ENCODE data around the gene USP6.
"Not testable (repeated sequence)": the region's sequence is repeated elsewhere in the genome, so short reads cannot be mapped to it uniquely, and the experiment has no call there.

The USP6 gene

GRCh38 chr17:5115673-5116651 is at the start of gene USP6:
Gene USP6 (plus strand): TSS chr17:5116032. CDS start chr17:5130368, 14,336 bp downstream.
- DNase-seq (ENCODE audit: low read depth, low spot score): no peak

GRCh38 chr17:5068236-5068635 is 47.6 kb upstream of the USP6 start:
- DNase-seq (ENCODE audit: low read depth, low spot score): no peak

DNA sequence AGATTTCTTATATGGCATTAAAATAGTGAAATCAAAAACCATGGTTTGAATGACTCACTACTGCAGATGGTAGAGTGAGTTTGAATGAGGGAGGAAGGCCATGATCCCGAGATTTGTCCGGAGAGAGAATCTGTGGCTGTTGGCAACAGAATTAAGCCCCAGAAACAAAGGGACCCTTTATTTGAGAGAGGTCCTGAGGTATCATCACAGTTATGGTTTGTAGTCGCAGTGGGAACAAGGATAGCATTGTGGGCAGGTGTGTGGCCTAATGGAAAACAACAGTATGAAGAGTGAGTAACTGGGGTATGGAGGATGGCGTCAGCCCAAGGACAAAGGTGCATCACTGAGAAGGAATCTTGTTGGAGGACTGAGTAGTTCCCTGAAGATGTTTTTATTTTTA is 46.1 kb upstream of the USP6 start:
- DNase-seq (ENCODE audit: low read depth, low spot score): no peak

DNA sequence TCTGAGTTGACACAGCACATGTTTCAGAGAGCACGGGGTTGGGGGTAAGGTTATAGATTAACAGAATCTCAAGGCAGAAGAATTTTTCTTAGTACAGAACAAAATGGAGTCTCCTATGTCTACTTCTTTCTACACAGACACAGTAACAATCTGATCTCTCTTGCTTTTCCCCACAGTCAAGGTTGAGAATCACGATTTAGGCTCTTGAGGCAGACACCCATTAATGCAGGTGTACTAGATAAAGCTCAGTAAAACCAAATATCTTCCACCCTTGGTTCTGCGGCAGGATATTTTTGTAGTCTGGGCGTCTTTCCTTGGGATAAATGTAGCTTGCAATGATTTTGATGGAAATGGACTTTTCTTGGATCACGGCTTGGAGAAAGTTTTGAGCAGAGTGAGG is 40.4 kb upstream of the USP6 start:
- not testable (repeated sequence) for DNase-seq (ENCODE audit: low read depth, low spot score)

GRCh38 chr17:5077275-5077674 is 38.6 kb upstream of the USP6 start:
- not testable (repeated sequence) for DNase-seq (ENCODE audit: low read depth, low spot score)

DNA sequence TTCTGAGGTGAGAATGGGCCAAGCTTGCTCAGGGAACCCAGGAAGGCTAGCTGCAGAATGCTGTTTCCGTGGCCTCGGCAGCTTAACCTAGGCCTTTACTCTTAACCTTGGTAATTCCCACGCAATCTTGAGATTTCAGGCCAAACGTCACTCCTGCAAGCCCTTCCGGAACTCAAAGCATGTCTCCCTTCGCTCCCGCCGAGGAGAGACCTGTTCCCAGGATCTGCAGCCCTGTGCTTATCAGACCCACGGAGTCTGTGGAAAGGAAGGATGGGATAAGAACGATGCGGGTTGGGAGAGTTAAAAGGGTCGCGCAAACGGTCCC is 38.1 kb upstream of the USP6 start:
- no peak for DNase-seq (ENCODE audit: low read depth, low spot score)

DNA sequence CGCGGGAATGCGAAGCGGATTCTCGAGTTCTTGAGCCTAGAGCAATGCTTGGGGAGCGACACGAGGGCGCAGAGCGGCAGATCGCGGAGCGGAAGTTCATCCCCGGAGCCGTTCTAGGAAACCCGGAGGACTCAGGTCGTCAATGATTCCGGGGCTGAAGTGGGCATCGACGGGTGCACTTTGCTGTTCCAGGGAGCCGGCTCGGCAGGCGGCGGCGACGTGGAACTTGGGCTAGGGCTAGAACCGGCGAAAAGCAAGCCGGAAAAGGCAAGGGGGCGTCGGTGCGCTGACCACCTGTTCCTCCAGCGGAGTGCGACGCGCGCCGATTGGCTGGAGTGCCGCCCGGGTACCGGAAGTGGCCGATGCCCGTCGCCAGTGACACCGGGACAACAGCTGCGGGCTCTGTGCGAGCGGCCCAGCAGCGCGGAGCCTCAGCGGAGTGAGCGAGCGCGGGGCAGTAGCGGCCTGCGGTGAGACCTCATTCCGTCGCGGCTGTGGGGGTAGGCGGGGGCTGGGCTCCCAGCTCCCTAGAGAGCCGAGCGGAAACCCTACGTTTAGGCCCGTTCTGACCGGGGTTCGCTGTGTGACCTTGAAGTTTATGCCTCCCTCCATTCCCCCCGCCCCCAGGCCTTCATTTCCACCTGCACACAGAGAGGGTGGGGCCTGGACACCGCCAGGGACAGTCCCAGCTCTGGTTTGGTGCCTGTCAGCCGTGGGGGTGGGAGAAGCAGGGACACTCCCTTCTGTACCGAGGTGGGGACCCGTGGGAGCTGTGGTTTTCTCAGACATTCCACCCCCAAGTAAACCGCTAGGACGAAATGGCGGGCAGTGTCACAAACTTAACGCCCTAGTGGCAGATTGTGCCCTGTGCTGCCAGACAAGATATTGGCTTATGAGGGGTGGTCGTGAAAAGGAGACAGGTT is 37.5 kb upstream of the USP6 start, which contains the start of gene ZFP3:
Gene ZFP3, plus strand, starts transcription at position 362 of the 923 bp plus-strand sequence. CDS start 13,038 bp downstream, outside the sequence.
- peak; percentile 37 for DNase-seq (ENCODE audit: low read depth, low spot score)

DNA sequence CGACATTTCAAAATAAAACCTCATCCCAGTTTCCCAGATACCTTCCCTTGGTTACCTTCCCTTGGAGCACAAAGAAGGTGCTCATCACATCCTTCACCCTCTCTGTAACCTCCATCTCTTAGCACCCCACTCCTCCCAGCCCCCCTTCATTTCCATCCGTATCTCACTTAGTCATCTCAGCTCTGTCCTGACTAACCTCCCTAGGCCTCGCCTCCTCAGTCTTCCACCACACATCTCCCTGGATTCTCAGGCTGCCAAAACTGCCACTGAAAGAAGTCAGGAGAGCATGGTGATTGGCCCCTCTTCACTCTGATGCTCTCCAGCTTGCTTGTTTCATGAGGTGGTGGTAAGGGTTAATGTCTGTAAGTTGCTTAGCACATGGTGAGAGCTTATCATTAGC is 35.2 kb upstream of the USP6 start:
- DNase-seq (ENCODE audit: low read depth, low spot score): no peak

GRCh38 chr17:5092218-5093010 is 23.4 kb upstream of the USP6 start:
- DNase-seq (ENCODE audit: low read depth, low spot score): no peak

DNA sequence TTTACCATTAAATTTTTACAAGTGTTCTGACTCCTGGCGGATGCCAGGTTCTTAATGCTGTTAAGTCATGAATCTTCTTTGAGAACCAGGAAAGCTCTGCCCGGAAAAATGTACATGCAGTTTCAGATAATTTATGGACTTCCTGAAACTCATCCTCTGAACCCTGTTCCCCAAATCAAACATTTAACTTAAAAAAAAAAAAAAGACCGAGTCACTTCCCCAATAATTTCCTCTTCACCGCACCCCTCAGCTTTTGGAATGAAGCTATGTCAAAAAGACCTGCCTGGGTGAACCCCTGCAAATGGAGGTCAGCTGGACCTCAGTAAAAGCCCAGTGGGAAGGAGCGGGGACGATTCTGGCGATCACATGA is 19.1 kb upstream of the USP6 start:
- DNase-seq (ENCODE audit: low read depth, low spot score): no peak

GRCh38 chr17:5097101-5097834 is 18.6 kb upstream of the USP6 start:
- no peak for DNase-seq (ENCODE audit: low read depth, low spot score)

DNA sequence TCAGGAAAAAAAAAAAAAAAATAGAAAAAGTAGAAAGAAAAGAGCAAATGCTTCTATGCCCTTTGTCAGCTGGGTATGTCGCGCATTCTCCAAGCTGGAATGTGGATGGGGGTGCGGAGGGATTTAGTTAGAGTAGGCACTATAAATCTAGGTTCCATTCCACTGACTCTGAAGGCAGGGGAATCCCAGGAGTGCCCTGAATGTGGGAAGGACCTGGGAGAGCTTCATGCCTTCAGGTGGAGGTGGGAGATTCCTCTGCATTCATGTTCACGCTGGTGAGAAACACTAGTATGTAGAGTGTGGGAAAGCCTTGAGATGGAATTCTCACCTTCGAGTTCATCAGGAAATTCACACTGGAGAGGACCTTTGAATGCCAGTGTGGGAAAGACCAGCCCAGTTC is 16.6 kb upstream of the USP6 start:
- DNase-seq (ENCODE audit: low read depth, low spot score): no peak

DNA sequence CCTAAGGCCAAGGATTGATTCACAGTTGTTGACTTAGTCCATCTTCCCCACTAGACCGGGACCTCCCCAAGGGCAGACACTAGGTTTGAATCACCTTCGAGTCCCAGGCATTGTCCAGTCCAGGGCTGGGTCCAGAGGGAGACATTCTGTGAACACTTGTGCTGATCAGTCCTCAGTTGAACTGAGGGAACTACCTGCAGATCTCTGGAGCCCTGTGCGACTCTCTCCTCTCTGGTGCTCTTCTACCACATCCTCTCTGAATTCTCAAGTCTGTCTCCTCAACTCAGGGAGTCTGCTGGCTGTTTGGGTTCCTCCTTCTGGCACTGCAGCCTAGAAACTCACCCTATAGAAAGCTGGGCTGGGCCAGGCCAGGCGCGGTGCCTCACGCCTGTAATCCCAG is 15.0 kb upstream of the USP6 start:
- DNase-seq (ENCODE audit: low read depth, low spot score): no peak

DNA sequence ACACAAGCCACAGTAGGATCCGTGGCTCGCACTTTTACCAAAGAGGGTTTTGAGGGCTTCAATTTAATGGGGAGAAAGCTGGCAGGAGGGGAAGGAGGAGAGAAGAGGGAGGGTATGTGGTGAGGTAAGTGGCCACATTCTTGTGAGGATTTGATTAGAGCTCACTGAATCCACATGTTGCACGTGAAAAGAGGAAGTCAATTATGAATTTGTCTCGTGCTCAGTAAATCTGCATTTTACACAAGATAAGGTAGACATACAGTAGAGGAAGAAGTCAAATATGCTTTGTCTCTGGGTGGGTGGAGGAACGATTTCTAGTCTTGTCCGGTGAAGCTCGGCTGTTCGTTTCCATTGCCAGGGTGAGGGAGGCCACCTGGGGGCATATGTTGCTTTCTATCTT is 5.0 kb upstream of the USP6 start:
- no peak for DNase-seq (ENCODE audit: low read depth, low spot score)

GRCh38 chr17:5111402-5112204 is 4.2 kb upstream of the USP6 start, which contains the start of gene ZNF232:
Gene ZNF232 (minus strand): TSS chr17:5111878. CDS start chr17:5111822, 56 bp downstream.
- peak; percentile 75 for DNase-seq (ENCODE audit: low read depth, low spot score)

DNA sequence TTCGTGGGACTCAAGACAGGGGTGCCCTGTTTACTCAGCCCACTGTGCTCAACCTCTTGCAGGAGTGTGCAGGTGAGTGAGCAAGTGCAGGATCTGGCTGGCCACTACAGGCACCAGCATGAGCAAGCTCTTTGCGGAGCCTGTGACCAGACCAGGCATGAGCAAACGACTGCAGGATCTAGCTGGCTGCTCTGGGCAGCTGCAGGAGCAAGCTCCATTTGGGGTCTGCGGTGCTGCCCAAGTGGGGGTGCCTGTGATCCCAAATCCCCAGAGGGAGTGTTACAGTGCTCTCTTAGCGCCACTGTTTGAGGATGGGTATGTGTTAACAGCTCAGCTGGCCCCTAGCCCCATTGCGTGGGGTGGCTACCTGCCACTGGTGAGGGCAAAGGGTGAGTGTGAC is 2.4 kb downstream of the USP6 start:
- DNase-seq (ENCODE audit: low read depth, low spot score): no peak

DNA sequence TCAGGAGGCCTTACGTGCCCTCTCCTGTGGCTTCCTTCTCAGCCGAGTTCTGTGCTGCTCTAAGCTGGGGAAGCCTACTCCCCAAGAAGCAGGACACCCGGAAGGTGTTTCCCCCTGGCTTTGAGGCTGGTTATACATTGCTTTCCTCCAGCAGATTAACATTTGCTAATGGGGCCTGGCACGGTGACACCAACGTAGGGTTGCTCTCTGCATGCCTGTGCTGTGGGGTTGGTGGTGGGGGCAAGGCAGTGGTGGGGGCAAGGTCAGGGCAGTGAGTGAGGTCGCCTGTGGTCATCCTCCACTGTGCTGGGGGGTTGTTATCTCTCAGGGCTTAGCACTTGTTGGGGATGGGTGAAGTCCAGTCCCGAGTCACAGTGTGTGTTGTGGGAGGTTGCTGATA is 4.2 kb downstream of the USP6 start:
- DNase-seq (ENCODE audit: low read depth, low spot score): no peak

DNA sequence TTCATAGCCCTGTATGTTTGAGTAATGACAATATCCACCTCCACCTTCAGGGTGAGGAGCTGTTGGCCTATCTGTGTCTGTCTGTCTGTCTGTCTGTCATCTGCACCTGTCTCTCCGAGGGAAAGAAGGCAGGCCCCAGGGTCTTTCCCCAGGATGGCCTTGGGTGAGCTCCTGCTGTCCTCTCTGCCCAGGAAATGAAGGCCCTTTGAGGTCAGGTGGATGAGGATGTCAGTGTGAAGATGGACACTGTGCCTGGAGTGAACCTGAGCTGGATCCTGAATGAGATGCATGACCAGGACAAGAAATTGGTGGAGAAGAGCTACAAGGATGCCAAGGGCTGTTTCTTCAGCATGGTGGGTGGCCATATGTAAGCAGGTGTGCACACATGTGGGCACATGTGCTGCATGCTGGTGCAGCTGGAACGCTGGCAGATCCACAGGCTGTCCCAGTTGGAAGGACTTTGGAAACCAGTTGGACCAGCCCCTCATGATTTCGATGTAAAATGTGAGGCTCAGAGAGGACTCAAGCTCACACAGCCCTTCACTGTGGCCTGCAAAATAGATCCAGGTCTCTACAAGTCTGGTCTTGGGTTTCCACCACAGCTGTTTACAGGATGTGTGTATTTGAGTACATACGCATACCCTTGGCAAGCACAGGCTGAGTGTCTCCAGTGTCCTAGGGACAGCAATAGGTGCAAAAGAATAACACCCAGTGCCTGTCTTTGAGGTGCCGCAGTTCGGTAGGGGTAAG is 4.8 kb downstream of the USP6 start:
- DNase-seq (ENCODE audit: low read depth, low spot score): not testable (repeated sequence)

DNA sequence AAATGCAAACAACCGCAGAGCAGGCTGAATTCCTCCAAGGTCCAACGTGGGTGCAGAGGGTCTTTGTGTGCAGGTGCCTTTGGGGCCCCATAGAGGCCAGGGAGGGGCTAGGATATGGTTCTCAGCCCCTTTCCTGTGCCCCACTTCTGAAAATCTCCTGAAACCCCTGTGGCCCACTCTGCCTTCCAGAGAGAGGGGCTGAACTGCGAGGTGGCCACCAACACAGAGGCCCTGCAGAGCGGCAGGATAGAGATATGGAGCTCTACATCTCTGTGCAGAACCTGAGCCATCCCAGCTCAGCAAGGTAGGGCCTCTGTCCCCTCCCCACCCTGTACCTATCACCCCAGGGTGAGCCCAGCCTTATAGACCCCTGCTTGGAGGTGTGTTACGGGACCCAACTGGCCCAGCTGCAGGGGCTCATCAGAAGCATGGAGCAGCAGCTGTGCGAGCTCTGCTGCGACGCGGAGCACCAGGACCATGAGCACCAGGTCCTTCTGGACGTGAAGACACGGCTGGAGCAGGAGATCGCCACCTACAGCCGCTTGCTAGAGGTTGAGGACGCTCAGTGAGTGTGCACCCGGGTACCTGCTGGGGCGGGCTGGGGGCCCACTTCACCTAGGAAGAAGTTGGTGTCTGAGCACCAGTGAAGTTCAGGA is 5.5 kb downstream of the USP6 start:
- DNase-seq (ENCODE audit: low read depth, low spot score): no peak

Measured in activated CD4-positive, CD25-positive, alpha-beta regulatory T cell treated with anti-CD3 and anti-CD28 coated beads, Interleukin-2, amount 50 U/mL, for 16 hours (primary cell).